Mammary epithelial cell (primary cell): ENCODE data around the gene CCNL1.
"Not testable (repeated sequence)": the region's sequence is repeated elsewhere in the genome, so short reads cannot be mapped to it uniquely, and the experiment has no call there.

Experiments
- EZH2 ChIP-seq: IDR thresholded peaks from 2 replicates; pipeline ENCODE4 v1.6.1; 2012; ENCODE audit warnings: low read length, inconsistent platforms, borderline replicate concordance
- TF ChIP-seq, protein P1 (sequence below), 2 donors: IDR thresholded peaks in 1 of 2; conservative IDR thresholded peaks in 1 of 2; 2 replicates each; pipeline ENCODE4 v1.5.1; 2011 to 2012; ENCODE audit warnings: inconsistent platforms in 2 of 2, low read length in 2 of 2, mild to moderate bottlenecking in 2 of 2, control low read depth in 1 of 2, low read depth in 1 of 2; ENCODE audit not compliant: insufficient read depth in 1 of 2; ENCODE audit errors: extremely low read depth in 1 of 2

DNA sequence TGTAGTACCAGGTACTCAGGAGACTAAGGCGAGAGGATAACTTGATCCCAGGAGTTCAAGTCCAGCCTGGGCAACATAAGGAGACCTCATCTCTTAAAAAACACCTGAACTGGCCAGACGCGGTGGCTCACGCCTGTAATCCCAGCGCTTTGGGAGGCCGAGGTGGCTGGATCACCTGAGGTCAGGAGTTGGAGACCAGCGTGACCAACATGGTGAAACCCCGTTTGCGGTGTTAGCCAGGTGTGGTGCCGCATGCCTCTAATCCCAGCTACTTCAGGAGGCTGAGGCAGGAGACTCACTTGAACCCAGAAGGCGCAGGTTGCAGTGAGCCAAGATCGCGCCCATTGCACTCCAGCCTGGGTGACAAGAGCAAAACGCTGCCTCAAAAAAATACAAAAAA lies 13.4 kb upstream of the CCNL1 start:
- TF ChIP-seq, protein P1, sequence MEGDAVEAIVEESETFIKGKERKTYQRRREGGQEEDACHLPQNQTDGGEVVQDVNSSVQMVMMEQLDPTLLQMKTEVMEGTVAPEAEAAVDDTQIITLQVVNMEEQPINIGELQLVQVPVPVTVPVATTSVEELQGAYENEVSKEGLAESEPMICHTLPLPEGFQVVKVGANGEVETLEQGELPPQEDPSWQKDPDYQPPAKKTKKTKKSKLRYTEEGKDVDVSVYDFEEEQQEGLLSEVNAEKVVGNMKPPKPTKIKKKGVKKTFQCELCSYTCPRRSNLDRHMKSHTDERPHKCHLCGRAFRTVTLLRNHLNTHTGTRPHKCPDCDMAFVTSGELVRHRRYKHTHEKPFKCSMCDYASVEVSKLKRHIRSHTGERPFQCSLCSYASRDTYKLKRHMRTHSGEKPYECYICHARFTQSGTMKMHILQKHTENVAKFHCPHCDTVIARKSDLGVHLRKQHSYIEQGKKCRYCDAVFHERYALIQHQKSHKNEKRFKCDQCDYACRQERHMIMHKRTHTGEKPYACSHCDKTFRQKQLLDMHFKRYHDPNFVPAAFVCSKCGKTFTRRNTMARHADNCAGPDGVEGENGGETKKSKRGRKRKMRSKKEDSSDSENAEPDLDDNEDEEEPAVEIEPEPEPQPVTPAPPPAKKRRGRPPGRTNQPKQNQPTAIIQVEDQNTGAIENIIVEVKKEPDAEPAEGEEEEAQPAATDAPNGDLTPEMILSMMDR (conservative IDR thresholded peaks at IDR 0.05 in 1 of 2, IDR thresholded peaks at IDR 0.05 in 1 of 2; ENCODE audit: extremely low read depth in 1 of 2, insufficient read depth in 1 of 2, low read depth in 1 of 2, low read length in 2 of 2) = not testable (repeated sequence)
- not testable (repeated sequence) for TF ChIP-seq EZH2
